HEK293T (cell line): ENCODE data around the gene MFSD12.

ENCODE experiments used
- BHLHE40 ChIP-seq: fragments of 450-650 bp; IDR thresholded peaks from 2 replicates; pipeline ENCODE4 v1.6.1; 2016; ENCODE audit warnings: mild to moderate bottlenecking, moderate library complexity, borderline replicate concordance
- CTBP1 ChIP-seq: fragments of 450-650 bp; IDR thresholded peaks from 2 replicates; pipeline ENCODE4 v1.6.1; 2016; ENCODE audit warnings: borderline replicate concordance
- ELF4 ChIP-seq: fragments of 450-650 bp; IDR thresholded peaks from 2 replicates; pipeline ENCODE4 v1.6.1; 2017; ENCODE audit warnings: antibody characterized with exemption
- FOXK2 ChIP-seq: fragments of 450-650 bp; IDR thresholded peaks from 2 replicates; pipeline ENCODE4 v1.6.1; 2016; ENCODE audit warnings: mild to moderate bottlenecking
- FOXM1 ChIP-seq: fragments of 450-650 bp; IDR thresholded peaks from 2 replicates; pipeline ENCODE4 v1.6.1; 2017; ENCODE audit warnings: mild to moderate bottlenecking, borderline replicate concordance
- SP1 ChIP-seq: fragments of 450-650 bp; IDR thresholded peaks from 2 replicates; pipeline ENCODE4 v1.6.1; 2017
- TARDBP ChIP-seq: fragments of 450-650 bp; IDR thresholded peaks from 2 replicates; pipeline ENCODE4 v1.6.1; 2016
- TF ChIP-seq, protein P1 (sequence below): fragments of 450-650 bp; IDR thresholded peaks from 2 replicates; pipeline ENCODE4 v1.6.1; 2016

DNA sequence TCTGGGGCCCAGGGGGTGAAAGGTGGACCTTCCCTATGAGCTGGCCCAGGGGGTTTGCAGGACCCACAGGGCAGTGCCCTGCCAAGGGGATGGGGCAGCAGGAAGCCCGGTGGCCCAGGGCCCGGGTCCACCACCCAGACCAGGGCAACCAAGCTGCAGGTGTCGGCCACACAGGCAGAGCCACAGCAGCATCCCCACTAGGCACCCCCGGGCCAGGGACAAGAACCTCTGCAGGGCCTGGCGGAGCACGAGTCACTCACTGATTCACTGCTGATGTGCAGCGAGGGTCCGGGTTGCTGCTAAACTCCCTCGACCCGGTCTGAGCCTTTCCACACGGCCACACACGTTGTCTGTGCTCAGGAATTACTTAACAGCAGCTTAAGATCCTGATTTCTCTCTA lies 42.5 kb downstream of the MFSD12 start:
- TF ChIP-seq SP1 (no peak), BHLHE40 (no peak), FOXM1 (no peak), ELF4 (no peak), TARDBP (no peak), CTBP1 (no peak), FOXK2 (no peak)
- TF ChIP-seq, protein P1, sequence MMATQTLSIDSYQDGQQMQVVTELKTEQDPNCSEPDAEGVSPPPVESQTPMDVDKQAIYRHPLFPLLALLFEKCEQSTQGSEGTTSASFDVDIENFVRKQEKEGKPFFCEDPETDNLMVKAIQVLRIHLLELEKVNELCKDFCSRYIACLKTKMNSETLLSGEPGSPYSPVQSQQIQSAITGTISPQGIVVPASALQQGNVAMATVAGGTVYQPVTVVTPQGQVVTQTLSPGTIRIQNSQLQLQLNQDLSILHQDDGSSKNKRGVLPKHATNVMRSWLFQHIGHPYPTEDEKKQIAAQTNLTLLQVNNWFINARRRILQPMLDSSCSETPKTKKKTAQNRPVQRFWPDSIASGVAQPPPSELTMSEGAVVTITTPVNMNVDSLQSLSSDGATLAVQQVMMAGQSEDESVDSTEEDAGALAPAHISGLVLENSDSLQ, result no peak
